ENCODE data around the gene RPP25.

RPP25 gene

GRCh38 chr15:74958320-74958907 lies 1.8 kb upstream of the RPP25 start (continued):
- TF ChIP-seq CTCF (tag by site-specific recombination; IDR thresholded peaks at IDR 0.05): no peak
- no peak for TF ChIP-seq ZNF530 (tag by site-specific recombination; IDR thresholded peaks at IDR 0.05; ENCODE audit: low read depth)
- TF ChIP-seq ZNF26 (tag by site-specific recombination; IDR thresholded peaks at IDR 0.05): no peak
- no peak for TF ChIP-seq ZBTB17 (tag by site-specific recombination; IDR thresholded peaks at IDR 0.05)

GRCh38 chr15:74957476-74958035 lies 984 bp upstream of the RPP25 start:
- ChIA-PET CTCF (interaction anchor here (0.6 to 13.3 kb wide), 8 partner anchors 21 to 187 kb away, joined by 3 to 223 read pairs (median 4); no protein-coding TSS in a partner anchor), POLR2A (interaction anchor here (0.7 to 1.7 kb wide), 15 partner anchors 9 to 495 kb away, joined by 3 to 11 read pairs (median 5); partner anchors contain the start of genes COX5A, FAM219B, PPCDC and SCAMP2)
- peak overlapping the region; percentile 46 for H3K4me3 ChIP-seq (ENCODE audit: low read depth, low read length)
- no peaks in the 10 kb centered on the region for H3K36me3 ChIP-seq (ENCODE audit: control insufficient read depth in 2 of 2, insufficient read depth in 1 of 2, low read length in 2 of 2)
- TF ChIP-seq GFI1B (tag by site-specific recombination; IDR thresholded peaks at IDR 0.05) (no peak), ZNF146 (tag by site-specific recombination; IDR thresholded peaks at IDR 0.05) (no peak), ZFP69B (tag by site-specific recombination; IDR thresholded peaks at IDR 0.05) (no peak), ZNF221 (tag by site-specific recombination; IDR thresholded peaks at IDR 0.05; ENCODE audit: borderline replicate concordance) (no peak), ZBTB17 (tag by site-specific recombination; IDR thresholded peaks at IDR 0.05) (no peak), ZNF654 (tag by site-specific recombination; IDR thresholded peaks at IDR 0.05; ENCODE audit: low read depth) (no peak), ZNF341 (tag by site-specific recombination; IDR thresholded peaks at IDR 0.05; ENCODE audit: low read depth) (0 out of 2 replicates have a peak, but pooled peaks have one; percentile 5), ZBTB6 (tag by site-specific recombination; IDR thresholded peaks at IDR 0.05) (0 out of 2 replicates have a peak, but pooled peaks have one; percentile 13), KLF1 (tag by site-specific recombination; IDR thresholded peaks at IDR 0.05) (0 out of 2 replicates have a peak, but pooled peaks have one; percentile 8), ZNF155 (tag by site-specific recombination; IDR thresholded peaks at IDR 0.05) (no peak), ZNF776 (tag by site-specific recombination; IDR thresholded peaks at IDR 0.05; ENCODE audit: borderline replicate concordance) (no peak), ZNF280D (tag by site-specific recombination; IDR thresholded peaks at IDR 0.05) (no peak), INSM2 (tag by site-specific recombination; IDR thresholded peaks at IDR 0.05) (no peak)
- H3K4me1 ChIP-seq (ENCODE audit: control insufficient read depth, insufficient read depth, low read length): peaks cover 4% of the 10 kb centered on the region; the same call in 1 of the 2 replicates
- H3K27ac ChIP-seq (ENCODE audit: extremely low read depth, low read depth, low read length): peak overlapping the region; percentile 67; the same call in 1 of the 2 replicates
- no peaks in the 10 kb centered on the region for H3K9me3 ChIP-seq (ENCODE audit: control insufficient read depth, insufficient read depth, low read depth, low read length)

Data from HEK293 (cell line).